ENCODE measurements around the gene SLC4A9. TPM values are rescaled to one million over a fixed set of nuclear protein-coding genes. Genes with fewer than 3 reads are reported as not detected.
A peak's percentile ranks its signal among the peaks of the same experiment; 100 is the strongest.

The SLC4A9 gene
- total RNA-seq, 4 donors from 2014 or later: 0.29 to 0.45 (median 0.29) TPM; not detected in 1

- H3K27ac ChIP-seq: peak overlapping the region; percentile 29 to 78 (median 66)
- H3K9me3 ChIP-seq: no peaks in the 10 kb centered on the region
- no peaks in the 10 kb centered on the region for H3K36me3 ChIP-seq
- no peak overlapping the region for H3K4me3 ChIP-seq (replicated peaks in 1 of 3)
- H3K4me1 ChIP-seq: peaks cover 22 to 43% of the 10 kb centered on the region in 2 donors
- no peak for TF ChIP-seq POLR2A (IDR thresholded peaks at IDR 0.05)
- TF ChIP-seq, protein P1, sequence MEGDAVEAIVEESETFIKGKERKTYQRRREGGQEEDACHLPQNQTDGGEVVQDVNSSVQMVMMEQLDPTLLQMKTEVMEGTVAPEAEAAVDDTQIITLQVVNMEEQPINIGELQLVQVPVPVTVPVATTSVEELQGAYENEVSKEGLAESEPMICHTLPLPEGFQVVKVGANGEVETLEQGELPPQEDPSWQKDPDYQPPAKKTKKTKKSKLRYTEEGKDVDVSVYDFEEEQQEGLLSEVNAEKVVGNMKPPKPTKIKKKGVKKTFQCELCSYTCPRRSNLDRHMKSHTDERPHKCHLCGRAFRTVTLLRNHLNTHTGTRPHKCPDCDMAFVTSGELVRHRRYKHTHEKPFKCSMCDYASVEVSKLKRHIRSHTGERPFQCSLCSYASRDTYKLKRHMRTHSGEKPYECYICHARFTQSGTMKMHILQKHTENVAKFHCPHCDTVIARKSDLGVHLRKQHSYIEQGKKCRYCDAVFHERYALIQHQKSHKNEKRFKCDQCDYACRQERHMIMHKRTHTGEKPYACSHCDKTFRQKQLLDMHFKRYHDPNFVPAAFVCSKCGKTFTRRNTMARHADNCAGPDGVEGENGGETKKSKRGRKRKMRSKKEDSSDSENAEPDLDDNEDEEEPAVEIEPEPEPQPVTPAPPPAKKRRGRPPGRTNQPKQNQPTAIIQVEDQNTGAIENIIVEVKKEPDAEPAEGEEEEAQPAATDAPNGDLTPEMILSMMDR (IDR thresholded peaks at IDR 0.05): no peak
- WGBS, 2 donors: 85 to 89% methylated on average over 7 of the region's 7 CpGs
- H3K27me3 ChIP-seq: no peaks in the 10 kb centered on the region
- DNase-seq: no peak
- intact Hi-C loops (cut with DNase I): no loop called here
Observed at GRCh38 chr5:140312791-140313189, 47.2 kb upstream of the SLC4A9 start.

- WGBS, 2 donors: 48 to 53% methylated on average over 5 of the region's 5 CpGs
- H3K27me3 ChIP-seq: no peaks in the 10 kb centered on the region
- TF ChIP-seq, protein P1 (IDR thresholded peaks at IDR 0.05): no peak
- no peak for TF ChIP-seq POLR2A (IDR thresholded peaks at IDR 0.05)
- H3K36me3 ChIP-seq: no peaks in the 10 kb centered on the region
- peak overlapping the region in 1 of 3 donors; percentile 57 for H3K27ac ChIP-seq
- DNase-seq: peak; percentile 36 to 51
- peaks cover 24 to 49% of the 10 kb centered on the region in 2 donors for H3K4me1 ChIP-seq
- H3K9me3 ChIP-seq: no peaks in the 10 kb centered on the region
- intact Hi-C loops (cut with DNase I): no loop called here
- no peak overlapping the region for H3K4me3 ChIP-seq (replicated peaks in 1 of 3)
Observed at GRCh38 chr5:140317859-140318258, 42.1 kb upstream of the SLC4A9 start.

DNA sequence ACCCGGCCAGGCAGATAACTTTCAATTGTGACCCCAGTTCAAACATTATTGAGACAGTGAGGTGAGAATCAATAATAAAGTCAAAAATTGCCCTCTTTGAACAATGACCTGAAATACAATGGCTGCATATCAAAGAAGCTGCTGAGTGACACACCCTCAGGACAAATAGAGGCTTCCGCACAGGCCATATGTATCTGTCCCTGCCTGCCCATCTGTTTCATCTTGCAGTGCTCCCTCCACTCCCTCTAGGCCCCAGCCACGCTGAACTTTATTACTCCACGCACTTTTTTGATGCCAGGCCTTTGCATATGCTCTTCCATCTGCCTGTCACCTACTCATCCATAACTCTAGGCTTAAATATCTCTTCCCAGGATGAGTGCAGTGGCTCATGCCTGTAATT is 41.2 kb upstream of the SLC4A9 start:
- TF ChIP-seq, protein P1 (IDR thresholded peaks at IDR 0.05): no peak
- no peak for TF ChIP-seq POLR2A (IDR thresholded peaks at IDR 0.05)
- Histone ChIP-seq H3K9me3 (no peaks in the 10 kb centered on the region), H3K4me1 (peaks cover 26 to 49% of the 10 kb centered on the region in 2 donors), H3K4me3 (replicated peaks in 1 of 3) (no peak overlapping the region), H3K36me3 (no peaks in the 10 kb centered on the region), H3K27ac (peak overlapping the region in 2 of 3 donors; percentile 37 to 57), H3K27me3 (no peaks in the 10 kb centered on the region)
- WGBS, 2 donors: 90 to 97% methylated on average over 4 of the region's 4 CpGs
- intact Hi-C loops (cut with DNase I): no loop called here
- no peak for DNase-seq

- DNase-seq: no peak
- intact Hi-C loops (cut with DNase I): no loop called here
- no peaks in the 10 kb centered on the region for H3K27me3 ChIP-seq
- WGBS, 2 donors: 92 to 100% methylated on average over 1 of the region's 1 CpG
- H3K36me3 ChIP-seq: no peaks in the 10 kb centered on the region
- peaks cover 36 to 56% of the 10 kb centered on the region in 2 donors for H3K4me1 ChIP-seq
- no peak overlapping the region for H3K27ac ChIP-seq
- TF ChIP-seq, protein P1 (IDR thresholded peaks at IDR 0.05): no peak
- TF ChIP-seq POLR2A (IDR thresholded peaks at IDR 0.05): no peak
- H3K4me3 ChIP-seq (replicated peaks in 1 of 3): no peak overlapping the region
- H3K9me3 ChIP-seq: no peaks in the 10 kb centered on the region
Observed at GRCh38 chr5:140319833-140320232, 40.2 kb upstream of the SLC4A9 start.

DNA sequence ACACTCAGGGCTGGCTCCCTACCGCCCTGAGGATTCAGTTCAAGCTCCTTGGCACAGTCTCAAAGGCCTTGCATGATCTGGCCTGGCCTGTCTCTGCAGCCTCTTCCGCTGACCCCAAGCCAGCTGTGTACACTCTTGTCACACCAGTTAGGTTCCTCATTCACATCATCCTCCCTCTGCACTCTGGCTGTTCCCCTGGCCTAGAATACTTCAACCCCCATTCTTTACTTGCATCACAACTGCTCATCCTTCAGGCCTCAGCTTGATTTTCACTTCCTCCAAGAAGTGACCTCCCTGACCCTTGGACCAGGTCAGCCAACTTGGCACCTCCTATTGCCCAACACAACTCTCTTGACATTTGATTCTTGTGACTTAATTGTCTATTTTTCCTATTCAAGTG is 38.2 kb upstream of the SLC4A9 start:
- Histone ChIP-seq H3K36me3 (no peaks in the 10 kb centered on the region), H3K27ac (peak overlapping the region in 2 of 3 donors; percentile 93 to 94), H3K4me1 (peaks cover 40 to 60% of the 10 kb centered on the region in 2 donors), H3K4me3 (replicated peaks in 1 of 3) (no peak overlapping the region), H3K9me3 (no peaks in the 10 kb centered on the region), H3K27me3 (no peaks in the 10 kb centered on the region)
- WGBS, 2 donors: 75 to 98% methylated on average over 2 of the region's 2 CpGs
- no peak for DNase-seq
- intact Hi-C loops (cut with DNase I): no loop called here
- TF ChIP-seq, protein P1 (IDR thresholded peaks at IDR 0.05): no peak
- TF ChIP-seq POLR2A (IDR thresholded peaks at IDR 0.05): no peak
